ENCODE data around the gene GRAP. TPM values are rescaled to one million over a fixed set of nuclear protein-coding genes. Genes with fewer than 3 reads are reported as not detected.

The GRAP gene
- total RNA-seq, 1 experiment from 2014 or later, result not detected

DNA sequence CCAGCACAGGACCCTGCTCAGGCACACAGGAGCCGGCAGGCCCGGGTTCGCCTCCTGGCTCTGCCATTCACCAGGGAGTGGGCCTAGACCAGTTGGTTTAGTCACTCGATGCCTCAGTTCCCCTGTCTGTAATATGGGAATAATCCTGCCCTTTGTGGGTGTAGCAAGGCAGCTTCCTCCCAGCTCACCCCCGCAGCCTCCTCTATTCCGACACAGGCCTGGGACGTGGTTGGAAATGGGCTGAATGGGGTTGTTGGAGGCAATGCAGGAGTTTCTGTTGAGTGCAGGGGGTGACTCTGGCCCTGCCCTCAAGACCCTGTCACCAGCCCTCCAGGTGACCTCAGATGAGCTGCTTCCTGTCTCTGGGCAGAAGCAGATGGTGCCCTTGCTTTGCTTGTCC lies 75.0 kb downstream of the GRAP start:
- Mint-ChIP-seq H3K36me3 (ENCODE audit: insufficient read depth, unreplicated experiment) (peaks cover 12% of the 10 kb centered on the region), H3K9me3 (ENCODE audit: low read depth, unreplicated experiment) (no peaks in the 10 kb centered on the region), H3K4me3 (ENCODE audit: low read depth, unreplicated experiment) (no peak overlapping the region), H3K27me3 (ENCODE audit: unreplicated experiment) (no peaks in the 10 kb centered on the region), H3K4me1 (ENCODE audit: low read depth, unreplicated experiment) (peaks cover 14% of the 10 kb centered on the region), H3K27ac (ENCODE audit: unreplicated experiment) (no peak overlapping the region)
- TF ChIP-seq, protein P1, sequence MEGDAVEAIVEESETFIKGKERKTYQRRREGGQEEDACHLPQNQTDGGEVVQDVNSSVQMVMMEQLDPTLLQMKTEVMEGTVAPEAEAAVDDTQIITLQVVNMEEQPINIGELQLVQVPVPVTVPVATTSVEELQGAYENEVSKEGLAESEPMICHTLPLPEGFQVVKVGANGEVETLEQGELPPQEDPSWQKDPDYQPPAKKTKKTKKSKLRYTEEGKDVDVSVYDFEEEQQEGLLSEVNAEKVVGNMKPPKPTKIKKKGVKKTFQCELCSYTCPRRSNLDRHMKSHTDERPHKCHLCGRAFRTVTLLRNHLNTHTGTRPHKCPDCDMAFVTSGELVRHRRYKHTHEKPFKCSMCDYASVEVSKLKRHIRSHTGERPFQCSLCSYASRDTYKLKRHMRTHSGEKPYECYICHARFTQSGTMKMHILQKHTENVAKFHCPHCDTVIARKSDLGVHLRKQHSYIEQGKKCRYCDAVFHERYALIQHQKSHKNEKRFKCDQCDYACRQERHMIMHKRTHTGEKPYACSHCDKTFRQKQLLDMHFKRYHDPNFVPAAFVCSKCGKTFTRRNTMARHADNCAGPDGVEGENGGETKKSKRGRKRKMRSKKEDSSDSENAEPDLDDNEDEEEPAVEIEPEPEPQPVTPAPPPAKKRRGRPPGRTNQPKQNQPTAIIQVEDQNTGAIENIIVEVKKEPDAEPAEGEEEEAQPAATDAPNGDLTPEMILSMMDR (IDR thresholded peaks at IDR 0.05; ENCODE audit: unreplicated experiment), result no peak
- DNase-seq, result no peak
- intact Hi-C loops (cut with micrococcal nuclease; ENCODE audit: unreplicated experiment), result no loop called here
- CTCF ChIA-PET, result no interaction called here
- no TSS peak for BruUV-seq (replicated peaks)

Other genes with a start within 250 kb of the GRAP start
- 24.6 and 33.0 TPM in 2 replicates for gene PRPSAP2, start 188.8 kb downstream of the GRAP start, total RNA-seq (2022)
- not detected in 2 replicates for gene SLC5A10, start 94.8 kb downstream of the GRAP start, total RNA-seq (2022)
- 21.2 and 21.5 TPM in 2 replicates for gene FAM83G, start 42.2 kb downstream of the GRAP start, total RNA-seq (2022)
- not detected in 2 replicates for gene GRAPL, start 80.6 kb upstream of the GRAP start, total RNA-seq (2022)
- gene EPN2, start 190.4 kb upstream of the GRAP start, total RNA-seq (2022), result 31.3 and 31.6 TPM in 2 replicates

All from Calu3 (cell line).